NCI-H2227 (cell line): ENCODE results near the gene MRPS12.

ENCODE experiments used
- DNase-seq: peaks from one replicate; lab custom pipeline; 2025; ENCODE audit not compliant: unreplicated experiment; lab: John Stamatoyannopoulos, UW

Gene MRPS12

DNA sequence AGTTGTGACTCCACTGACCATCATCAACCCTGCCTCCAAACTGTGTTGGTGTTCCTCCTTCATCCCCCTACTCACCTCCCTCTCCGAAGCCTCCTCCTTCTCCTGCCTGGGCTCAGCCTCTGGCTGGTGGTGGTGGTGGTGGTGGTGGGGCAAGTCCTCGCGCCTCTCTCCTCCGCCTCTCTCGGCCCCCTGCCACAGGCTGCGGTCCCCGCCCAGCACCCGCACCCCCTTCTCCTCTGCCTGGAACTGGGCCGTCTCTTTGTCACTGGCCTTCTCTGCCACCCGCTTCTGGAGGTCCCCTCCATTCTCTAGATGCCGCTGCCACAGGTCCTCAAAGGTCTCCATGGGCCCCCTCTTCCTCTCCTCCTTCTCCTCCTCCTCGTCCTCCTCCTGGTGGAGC, 20.3 kb upstream of the MRPS12 start:
- DNase-seq, result no peak

DNA sequence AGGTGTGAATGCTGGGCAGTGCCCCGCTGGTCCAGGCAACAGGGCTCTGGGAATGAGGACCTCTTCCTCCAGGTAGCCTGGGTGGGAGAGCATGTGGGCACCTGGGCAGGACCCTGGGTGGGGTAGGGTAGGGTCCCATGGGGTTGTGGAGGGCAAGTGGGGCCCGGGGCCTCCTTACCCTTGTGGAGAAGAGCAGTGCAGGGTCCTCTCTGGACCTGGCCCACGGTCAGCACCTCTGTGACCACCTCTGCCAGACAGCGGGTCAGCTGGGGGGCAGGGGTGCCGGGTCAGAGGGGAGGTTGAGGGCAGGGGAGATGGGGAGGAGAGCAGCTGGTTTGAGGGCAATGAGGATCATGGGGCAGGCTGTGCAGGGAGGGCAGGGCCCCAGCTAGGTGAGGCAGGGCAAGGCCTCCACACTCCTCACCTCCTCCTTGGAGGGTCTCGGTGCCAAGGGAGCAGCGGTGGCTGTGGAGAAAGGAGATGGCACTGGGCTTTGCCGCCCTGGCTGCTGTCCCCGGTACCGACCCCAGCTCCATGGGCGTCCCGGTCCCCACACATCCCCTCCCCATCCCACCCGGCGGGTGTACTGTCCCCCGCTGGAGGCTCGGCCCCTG, 19.2 kb upstream of the MRPS12 start:
- DNase-seq, result no peak

DNA sequence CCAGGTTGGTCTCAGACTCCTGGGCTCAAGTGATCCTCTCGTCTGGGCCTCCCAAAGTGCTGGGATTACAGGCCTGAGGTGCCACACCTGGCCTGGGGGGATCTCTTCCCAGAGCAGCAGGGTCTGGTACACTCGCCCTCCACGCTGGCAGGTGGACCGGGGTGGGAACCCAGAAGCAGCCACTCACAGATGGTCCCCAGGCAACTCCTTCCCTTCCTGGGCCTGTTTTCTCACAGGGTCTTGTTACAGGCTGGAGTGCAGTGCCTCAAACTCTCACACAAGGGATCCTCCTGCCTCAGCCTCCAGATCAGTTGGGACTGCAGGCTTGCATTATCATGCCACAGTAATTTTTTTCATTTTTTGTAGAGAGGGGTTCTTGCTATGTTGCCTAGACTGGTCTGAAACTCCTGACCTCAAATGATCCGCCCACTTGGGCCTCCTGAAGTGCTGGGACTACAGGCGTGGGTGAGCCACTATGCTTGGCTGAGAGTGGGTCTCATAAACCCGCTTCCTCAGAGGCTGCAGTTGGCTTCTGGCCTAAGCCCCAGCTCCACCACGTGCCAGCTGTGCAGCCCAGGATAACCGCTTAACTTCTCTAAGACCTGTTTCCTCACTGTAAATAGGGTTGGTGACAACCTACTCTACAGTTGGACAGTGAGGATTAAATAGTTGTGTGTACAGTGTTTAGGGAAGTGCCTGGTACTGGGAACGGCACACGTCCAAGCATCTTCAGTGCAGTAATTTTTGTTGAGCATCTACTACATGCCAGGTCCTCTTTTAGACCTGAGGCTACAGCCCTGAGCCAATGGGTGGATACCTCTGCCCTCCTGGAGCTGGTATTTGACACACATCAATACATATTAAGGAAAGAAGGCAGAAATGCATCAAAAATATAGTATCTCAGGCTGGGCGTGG, 17.9 kb upstream of the MRPS12 start:
- no peak for DNase-seq

DNA sequence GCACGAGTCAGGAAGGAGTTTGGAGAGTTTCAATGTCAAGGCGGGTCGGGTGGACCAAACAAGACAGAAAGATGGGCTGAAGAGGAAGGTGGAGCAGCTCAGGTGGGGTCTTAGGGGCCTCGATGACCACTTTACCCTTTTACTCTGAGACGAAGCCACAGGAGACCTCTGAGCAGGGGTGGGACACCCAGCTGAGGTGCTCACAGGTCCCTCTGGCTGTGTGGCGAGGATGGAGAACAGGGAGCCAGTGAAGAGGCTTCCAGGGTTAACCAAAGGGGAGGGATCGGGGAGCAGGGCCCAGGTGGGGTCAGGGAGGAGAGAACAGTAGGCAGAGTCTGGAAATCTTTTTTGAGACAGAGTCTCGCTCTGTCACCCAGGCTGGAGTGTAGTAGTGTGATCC, 16.8 kb upstream of the MRPS12 start:
- no peak for DNase-seq

DNA sequence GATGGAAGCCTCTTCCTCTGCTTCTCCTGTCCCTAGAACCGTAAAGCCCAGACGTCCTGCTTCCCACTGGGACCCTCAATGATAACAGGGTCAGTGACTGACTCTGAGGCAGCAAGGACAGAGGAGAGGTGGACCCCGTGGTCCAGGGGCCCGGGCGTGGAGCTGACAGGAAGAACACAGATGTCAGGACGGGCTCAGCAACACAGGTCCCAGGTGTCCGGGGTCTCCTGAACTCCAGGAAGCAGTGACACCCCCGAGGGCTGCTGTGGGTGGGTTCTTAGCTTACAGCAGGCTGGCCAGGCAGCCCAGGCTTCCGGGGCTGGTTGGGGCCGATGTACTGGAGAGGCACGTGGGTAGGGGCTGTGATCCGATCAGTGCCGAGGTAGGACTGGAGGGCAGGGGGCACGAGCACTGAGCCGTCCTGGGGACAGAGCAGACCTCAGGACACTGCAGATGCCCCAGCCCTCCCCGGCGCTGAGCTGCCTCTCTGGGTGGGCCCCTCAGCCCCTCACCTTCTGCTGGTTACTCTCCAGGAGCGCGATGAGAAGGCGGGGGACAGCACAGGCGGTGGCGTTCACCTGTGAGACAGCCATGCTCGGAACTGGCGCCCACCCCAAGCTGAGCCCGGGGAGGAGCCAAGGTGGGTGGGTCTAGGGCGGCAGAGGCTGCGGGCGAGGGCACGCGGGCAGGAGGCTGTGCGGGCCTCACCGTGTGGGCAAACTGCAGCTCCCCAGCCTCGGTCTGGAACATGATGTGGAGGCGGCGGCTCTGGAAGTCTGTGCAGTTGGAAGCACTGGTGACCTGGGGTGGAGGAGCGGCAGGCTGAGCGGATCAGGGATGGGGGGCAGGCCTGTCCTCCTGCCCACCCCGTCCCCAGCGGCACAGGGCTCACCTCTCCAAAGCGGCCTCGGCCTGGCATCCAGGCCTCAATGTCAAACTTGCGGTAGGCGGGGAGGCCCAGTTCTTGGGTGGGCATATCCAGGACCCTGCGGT, 15.1 kb upstream of the MRPS12 start:
- DNase-seq, result no peak

DNA sequence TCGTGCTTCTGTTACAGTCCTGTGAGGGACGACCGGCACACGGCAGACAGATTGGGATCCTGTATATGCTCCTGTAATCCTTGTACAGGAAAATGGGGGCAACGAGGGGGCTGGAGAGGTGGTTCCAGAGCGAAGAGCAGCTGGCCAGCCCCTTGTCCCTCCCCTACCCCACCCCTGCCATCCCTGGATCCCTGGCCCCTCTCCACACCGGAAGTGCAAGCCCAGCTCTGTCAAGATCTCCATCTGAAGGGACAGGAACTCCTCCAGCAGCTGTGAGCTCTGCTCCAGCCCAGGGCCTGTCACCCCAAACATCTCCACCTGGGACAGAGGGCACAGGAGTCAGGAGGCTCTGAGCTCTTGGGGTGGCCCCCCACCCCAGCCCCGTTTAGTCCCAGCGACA, 13.2 kb upstream of the MRPS12 start:
- DNase-seq, result no peak

DNA sequence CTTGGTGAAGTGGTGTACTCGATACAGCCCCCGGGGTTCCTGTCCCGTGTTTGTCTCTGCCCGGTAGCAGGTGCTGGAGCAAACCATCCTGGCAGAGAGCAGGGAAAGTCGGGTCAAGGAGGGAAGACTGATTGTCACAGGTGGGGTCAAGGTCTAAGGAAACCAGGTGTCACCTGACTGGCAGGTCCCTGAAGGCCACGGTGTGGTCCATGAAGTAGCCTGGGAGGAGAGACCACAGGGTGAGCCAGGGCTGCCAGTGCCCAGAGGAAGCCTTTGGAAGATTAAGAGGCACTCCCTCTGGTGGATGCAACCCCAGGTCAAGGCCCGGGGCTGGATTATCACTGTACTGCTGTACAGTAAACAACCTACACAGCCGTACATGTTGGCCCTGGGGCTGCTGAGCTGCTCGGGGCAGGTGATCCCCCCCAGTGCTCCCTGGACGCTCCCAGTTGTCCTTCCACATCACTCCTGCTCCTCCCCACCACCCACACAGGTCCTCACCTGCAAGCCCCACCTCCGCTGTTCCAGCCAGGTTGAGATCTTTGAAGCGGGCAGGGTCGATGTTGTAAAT, 12.7 kb upstream of the MRPS12 start:
- DNase-seq, result no peak

DNA sequence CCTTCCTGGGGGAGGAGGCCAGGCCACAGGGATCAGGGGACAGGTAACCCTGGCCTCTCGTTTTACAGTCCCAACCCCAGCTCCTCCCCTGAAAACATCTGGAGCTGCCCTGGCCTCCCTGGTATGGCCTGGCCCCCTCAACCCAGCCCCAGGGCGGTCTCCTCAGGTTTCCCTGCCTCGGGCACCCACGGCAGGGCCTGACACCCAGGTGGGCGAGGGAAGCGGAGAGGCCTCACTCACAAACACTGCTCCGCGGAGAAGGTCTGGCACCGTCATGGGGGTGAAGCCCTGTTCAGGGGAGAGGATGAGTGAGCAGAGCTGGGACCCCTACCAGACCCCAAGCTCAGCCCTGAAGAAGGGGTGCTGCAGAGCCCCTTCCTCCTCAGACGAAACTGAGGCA, 12.2 kb upstream of the MRPS12 start:
- DNase-seq, result no peak

DNA sequence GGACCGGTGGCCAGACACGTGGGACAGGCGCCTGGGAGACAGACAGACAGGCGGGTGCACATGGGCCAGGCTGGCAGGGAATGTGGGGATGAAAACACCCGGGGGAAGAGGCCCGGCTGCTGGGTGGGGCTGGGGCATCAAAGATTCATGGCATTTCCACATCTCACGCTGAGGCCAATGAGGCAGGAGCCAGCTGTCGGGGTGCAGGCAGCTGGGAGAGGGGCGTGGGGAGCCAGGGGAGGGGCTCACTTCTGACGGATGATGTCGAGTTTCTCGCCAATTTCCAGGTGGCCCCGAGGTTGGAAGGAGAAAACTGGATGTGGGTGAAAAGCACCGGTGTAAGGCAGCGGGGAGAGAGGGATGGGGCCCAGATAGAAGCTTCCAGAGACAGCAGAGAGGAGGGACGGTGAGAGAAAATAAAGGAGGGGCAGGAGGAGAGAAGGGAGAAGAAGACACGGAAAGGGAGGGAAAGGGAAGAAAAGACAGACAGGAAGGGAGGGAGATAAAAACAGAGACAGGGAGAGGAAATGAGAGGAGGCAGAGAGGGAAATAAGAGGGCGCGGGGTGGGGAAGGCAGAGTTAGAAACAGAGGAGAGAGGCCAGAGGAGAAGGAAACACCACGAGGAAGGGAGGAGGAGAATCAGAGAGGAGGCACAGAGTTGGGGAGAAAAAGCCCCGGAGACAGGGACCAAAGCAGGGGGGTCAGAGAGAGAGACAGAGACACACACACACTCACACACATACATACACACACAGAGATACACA, 10.7 kb upstream of the MRPS12 start:
- DNase-seq, result no peak

DNA sequence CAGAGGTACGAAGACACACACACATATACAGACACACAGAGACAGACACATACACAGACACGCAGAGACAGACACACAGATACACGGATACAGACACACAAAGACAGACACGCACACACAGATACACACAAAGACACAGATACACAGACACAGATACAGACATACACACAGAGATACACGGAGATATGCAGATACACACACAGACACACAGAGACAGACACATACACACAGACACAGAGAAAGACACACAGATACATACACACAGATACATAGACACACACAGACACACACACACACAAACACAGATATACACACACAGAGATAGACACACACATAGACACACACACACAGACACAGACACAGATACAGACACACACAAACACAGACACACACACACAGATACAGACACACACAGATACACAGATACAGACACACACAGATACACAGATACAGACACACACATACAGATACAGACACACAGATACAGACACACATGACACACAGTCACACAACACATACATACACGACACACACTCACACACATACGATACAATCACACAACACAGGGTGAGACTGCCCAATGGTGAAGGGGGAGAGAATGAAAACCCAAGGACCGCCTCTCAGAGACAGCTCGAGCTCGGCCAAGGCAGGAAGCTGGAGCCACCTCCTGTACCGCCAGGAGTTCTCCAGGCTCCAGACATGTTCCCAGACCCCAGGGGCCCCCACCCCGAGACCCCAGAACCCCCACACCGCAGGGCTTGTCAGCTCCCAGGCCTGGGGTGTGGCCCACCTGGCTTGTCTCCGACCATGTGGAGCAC, 9.9 kb upstream of the MRPS12 start:
- no peak for DNase-seq

DNA sequence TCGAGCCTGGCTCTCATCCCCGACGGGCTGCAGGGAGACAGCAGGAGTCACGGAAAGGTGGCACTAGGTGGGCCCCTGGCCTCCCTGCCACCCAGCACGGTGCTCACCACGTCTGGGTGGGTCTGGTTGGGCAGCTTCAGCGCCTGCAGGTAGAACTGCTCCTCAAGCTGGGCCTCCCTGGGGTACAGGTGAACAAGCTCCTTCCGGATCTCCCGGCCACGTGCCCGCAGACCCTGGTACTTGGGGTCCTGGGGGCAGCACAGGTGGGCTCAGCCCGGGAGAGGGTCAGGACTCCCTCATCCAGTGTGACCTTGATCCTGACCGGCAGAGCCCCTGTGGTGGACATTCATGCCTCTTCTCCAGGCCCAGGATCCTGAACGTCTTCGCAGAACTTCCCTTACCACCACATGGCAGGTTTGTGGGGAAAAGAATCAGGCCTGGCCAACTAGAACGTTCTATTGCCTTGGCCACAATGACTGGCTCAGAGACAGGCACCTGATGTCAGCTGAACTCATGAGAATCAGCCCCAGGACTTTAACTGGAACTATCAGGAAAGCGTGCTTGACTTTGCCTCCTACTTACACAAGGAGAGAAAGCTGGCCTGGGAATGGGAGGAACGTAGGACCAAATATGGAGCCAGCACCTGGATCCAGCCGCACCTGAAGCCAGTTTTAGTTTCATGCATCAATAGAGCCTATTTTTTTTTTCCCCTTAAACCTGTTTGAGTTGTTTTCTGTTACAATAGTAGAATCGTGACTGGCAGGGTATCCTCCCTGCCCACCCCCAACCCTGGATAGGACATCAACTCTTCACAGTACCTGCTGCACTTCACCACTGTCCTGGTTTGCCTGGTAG, 9.1 kb upstream of the MRPS12 start:
- DNase-seq, result no peak

DNA sequence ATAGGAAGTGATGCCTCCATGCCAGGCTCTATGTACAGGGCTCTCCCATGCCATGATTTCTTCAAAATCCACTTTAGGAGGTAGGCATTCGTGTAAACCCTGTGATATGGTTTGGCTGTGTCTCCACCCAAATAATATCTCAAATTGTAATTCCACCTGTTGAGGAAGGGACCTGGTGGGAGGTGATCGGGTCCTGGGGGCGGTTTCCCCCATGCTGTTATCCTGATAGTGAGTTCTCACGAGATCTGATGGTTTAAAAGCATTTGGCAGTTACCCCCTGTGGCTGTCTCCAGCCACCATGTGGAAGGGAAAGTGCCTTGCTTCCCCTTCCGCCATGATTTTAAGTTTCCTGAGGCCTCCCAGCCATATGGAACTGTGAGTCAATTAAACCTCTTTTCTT, 8.3 kb upstream of the MRPS12 start:
- DNase-seq, result no peak

DNA sequence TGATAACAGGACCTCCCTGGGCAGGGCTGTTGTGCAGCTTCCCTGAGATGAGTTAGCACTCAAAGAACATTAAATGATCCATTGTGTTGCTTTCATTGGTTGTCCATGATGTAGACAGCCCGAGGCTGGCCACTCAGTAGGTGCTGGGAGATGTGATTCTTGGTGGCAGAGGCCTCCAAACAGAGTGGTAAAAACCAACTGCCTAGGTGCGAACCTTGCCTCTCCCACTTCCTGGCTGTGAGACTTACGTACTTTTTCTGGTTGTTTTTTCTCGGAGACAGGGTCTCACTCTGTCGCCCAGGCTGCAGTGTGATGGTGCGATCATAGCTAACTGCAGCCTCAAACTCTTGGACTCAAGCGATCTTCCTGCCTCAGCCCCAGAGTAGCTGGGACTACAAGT, 6.4 kb upstream of the MRPS12 start:
- DNase-seq, result no peak

DNA sequence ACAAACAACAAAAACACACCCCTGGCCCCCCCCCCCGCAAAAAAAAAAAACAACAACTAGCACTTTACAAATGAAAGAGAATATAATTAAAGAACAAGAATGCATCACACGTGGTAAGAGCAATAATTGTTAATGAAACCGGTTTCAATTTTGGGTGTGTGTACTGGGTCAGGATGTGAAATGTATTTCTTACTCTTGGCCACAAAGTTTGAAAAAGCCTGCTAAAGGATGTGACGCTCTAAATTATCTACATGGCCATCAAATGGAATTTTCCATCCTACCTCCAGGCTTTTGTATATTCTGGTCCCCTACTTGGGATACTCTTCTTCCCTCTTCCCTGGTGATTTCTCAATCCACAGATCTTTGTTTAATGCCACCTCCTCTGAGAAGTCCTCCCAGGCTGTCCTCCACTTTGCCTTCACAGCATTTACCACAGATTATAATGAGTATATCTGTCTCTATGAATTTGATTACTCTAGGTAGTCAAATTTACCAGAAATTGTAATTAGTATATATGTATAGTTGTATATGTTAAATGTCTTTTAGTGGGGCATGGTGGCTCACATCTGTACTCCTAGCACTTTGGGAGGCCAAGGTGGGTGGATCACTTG, 2.2 kb upstream of the MRPS12 start:
- DNase-seq, result no peak

DNA sequence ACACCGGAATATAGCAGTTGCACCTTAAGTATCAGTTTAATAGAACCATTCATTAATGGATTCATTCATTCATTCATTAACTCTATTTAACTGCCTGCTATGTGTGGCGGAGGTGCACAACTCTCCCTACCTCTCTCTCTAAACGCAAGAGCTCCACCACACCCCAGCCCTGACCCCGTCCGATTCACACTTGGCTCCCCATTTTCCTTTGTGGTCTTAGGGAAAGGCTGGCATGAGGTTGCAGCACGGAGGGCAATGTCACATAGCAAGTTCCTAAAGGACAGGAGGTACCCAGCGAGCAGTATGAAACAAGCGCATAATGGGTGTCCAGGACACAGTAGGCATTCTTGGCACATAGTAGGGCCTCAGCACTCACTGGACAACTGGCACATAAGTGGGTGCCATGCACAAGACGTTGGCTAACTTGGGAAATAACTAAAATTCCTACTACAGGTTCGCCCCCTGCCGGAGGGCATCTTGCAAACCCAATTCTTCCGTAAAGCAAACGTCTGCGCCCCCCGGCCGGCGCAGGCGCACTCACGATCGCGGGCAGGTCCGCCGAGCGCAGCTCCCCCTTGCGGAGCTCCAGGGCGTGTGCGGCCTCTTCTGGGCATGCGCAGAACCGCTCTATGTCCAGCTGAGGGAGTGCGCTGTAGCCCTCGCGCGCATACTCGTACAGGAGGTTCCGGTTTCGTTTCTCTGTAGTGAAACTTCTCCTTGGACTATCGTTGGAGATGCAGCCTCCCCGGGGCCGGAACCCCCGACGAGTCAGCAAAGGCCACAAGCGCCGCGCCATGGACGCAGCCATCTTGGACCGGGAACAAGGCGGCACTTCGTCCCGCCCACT, 592 bp upstream of the MRPS12 start, which contains the start of gene SARS2:
TSS of gene SARS2 (minus strand) at position 835 of the 847 bp plus-strand sequence. CDS start at position 808, 27 bp downstream.
- DNase-seq, result peak; percentile 100

DNA sequence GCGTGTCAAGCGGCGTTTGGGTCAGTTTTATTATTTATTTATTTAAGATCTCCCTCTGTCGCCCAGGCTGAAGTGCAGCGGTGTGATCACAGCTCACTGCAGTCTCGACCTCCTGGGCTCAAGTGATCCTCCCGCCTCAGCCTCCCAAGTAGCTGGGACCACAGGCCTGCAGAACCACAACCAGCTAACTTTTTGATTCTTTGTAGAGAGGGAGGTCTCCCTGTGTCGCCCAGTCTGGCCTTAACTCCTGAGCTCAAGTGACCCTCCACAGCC, 713 bp downstream of the MRPS12 start:
- DNase-seq, result no peak

DNA sequence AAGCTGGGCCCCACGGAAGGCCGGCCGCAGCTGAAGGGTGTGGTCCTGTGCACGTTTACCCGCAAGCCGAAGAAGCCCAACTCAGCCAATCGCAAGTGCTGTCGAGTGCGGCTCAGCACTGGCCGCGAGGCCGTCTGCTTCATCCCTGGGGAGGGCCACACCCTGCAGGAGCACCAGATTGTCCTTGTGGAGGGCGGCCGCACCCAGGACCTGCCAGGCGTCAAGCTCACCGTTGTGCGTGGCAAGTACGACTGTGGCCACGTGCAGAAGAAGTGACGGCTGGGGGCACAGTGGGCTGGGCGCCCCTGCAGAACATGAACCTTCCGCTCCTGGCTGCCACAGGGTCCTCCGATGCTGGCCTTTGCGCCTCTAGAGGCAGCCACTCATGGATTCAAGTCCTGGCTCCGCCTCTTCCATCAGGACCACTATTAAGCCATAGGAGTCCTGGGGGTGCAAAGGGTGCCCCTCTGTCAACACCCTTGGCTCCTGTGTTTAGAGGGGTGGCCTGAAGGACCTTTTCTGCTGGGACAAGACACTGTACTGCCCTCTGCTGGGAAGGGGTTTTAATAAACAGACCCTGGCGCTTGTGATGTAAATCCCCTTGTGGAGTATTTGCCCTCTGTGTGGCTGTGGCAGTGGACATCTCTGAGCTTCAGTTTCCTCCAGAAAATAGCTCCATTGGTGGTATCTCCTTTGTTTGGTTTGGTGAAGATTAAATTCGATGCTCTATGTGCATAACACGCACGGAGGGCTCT, 1.9 kb downstream of the MRPS12 start:
- DNase-seq, result peak; percentile 73
